WTC11 (cell line): Measurements from ENCODE around the gene LCLAT1. TPM values are rescaled to one million over a fixed set of nuclear protein-coding genes. Genes with fewer than 3 reads are reported as not detected.

Source experiments
- ATAC-seq: fragments of 200-7000 bp; cut with Tn5 transposase; 2 replicates; pipeline ENCODE4 v1.10.0; 2021; ENCODE audit warnings: mild to moderate bottlenecking, moderate library complexity
- CTCF ChIA-PET: fragments of 300-600 bp; sonication (Branson Sonifier 250); formaldehyde crosslinking; loops from one replicate; lab custom pipeline; 2021; ENCODE audit warnings: antibody characterized with exemption; lab: Charles Lee
- POLR2A ChIA-PET: fragments of 350-600 bp; sonication (Branson Sonifier 250); formaldehyde crosslinking; loops from one replicate; lab custom pipeline; 2021; ENCODE audit warnings: antibody characterized with exemption; lab: Charles Lee
- DNase-seq: peaks from one replicate; pipeline ENCODE4 v3.0.0; 2021; ENCODE audit warnings: low spot score
- H3K27ac Mint-ChIP-seq: 2 replicates; pipeline ENCODE4 v1.8.0; 2021; ENCODE audit warnings: mixed read lengths
- H3K27me3 Mint-ChIP-seq: 2 replicates; pipeline ENCODE4 v1.8.0; 2021; ENCODE audit warnings: low read depth, mild to moderate bottlenecking, moderate library complexity, mixed read lengths
- H3K36me3 Mint-ChIP-seq: 2 replicates; pipeline ENCODE4 v1.8.0; 2021; ENCODE audit warnings: mixed read lengths
- H3K4me1 Mint-ChIP-seq: 2 replicates; pipeline ENCODE4 v1.8.0; 2022; ENCODE audit warnings: mixed read lengths
- H3K4me3 Mint-ChIP-seq: 2 replicates; pipeline ENCODE4 v1.8.0; 2021; ENCODE audit warnings: mild to moderate bottlenecking, moderate library complexity, mixed read lengths
- H3K9me3 Mint-ChIP-seq: 2 replicates; pipeline ENCODE4 v1.8.0; 2021; ENCODE audit warnings: mixed read lengths
- AFF4 ChIP-seq: sonication (generic); formaldehyde crosslinking; IDR thresholded peaks from 2 replicates; pipeline ENCODE4 v1.8.1; 2023; ENCODE audit warnings: mild to moderate bottlenecking, missing genetic modification reagents, borderline replicate concordance
- ARID4B ChIP-seq: sonication (generic); formaldehyde crosslinking; IDR thresholded peaks from 2 replicates; pipeline ENCODE4 v1.8.0; 2023; ENCODE audit warnings: missing genetic modification reagents, mild to moderate bottlenecking, borderline replicate concordance
- CBFB ChIP-seq: sonication (generic); formaldehyde crosslinking; IDR thresholded peaks from 2 replicates; pipeline ENCODE4 v1.8.1; 2022; ENCODE audit warnings: mild to moderate bottlenecking, low read depth, missing genetic modification reagents
- CREM ChIP-seq: sonication (generic); formaldehyde crosslinking; IDR thresholded peaks from 2 replicates; pipeline ENCODE4 v1.8.1; 2022; ENCODE audit warnings: mild to moderate bottlenecking, missing genetic modification reagents, moderate library complexity
- E2F1 ChIP-seq: sonication (generic); formaldehyde crosslinking; IDR thresholded peaks from 2 replicates; pipeline ENCODE4 v1.8.0; 2022; ENCODE audit warnings: mild to moderate bottlenecking, missing genetic modification reagents
- E2F5 ChIP-seq: sonication (generic); formaldehyde crosslinking; IDR thresholded peaks from 2 replicates; pipeline ENCODE4 v1.8.1; 2022; ENCODE audit warnings: mild to moderate bottlenecking, moderate library complexity, missing genetic modification reagents
- ELF4 ChIP-seq: sonication (generic); formaldehyde crosslinking; IDR thresholded peaks from 2 replicates; pipeline ENCODE4 v1.8.1; 2022; ENCODE audit warnings: low read depth, mild to moderate bottlenecking, moderate library complexity, missing genetic modification reagents
- FOXK1 ChIP-seq: sonication (generic); formaldehyde crosslinking; IDR thresholded peaks from 2 replicates; pipeline ENCODE4 v1.8.0; 2022; ENCODE audit warnings: mild to moderate bottlenecking, moderate library complexity, missing genetic modification reagents
- FOXP1 ChIP-seq: sonication (generic); formaldehyde crosslinking; IDR thresholded peaks from 2 replicates; pipeline ENCODE4 v1.8.0; 2022; ENCODE audit warnings: missing genetic modification reagents, mild to moderate bottlenecking, moderate library complexity, borderline replicate concordance
- GRHL2 ChIP-seq: fragments of 250-450 bp; sonication (Bioruptor Pico); IDR thresholded peaks from 2 replicates; pipeline ENCODE4 v1.8.0; 2022; ENCODE audit warnings: mild to moderate bottlenecking, moderate library complexity; ENCODE audit not compliant: insufficient replicate concordance, severe bottlenecking
- GTF2I ChIP-seq: fragments of 250-450 bp; sonication (Bioruptor Pico); conservative IDR thresholded peaks from 2 replicates; pipeline ENCODE4 v1.4.0; 2021; ENCODE audit warnings: mild to moderate bottlenecking
- JUN ChIP-seq: sonication (generic); formaldehyde crosslinking; IDR thresholded peaks from 2 replicates; pipeline ENCODE4 v1.8.0; 2023; ENCODE audit warnings: mild to moderate bottlenecking, missing genetic modification reagents
- KAT7 ChIP-seq: sonication (generic); formaldehyde crosslinking; IDR thresholded peaks from 2 replicates; pipeline ENCODE4 v1.8.1; 2023; ENCODE audit warnings: missing genetic modification reagents, mild to moderate bottlenecking, borderline replicate concordance
- NFATC4 ChIP-seq: fragments of 250-450 bp; sonication (Bioruptor Pico); IDR thresholded peaks from 2 replicates; pipeline ENCODE4 v1.9.0; 2021; ENCODE audit warnings: mild to moderate bottlenecking
- PREB ChIP-seq: sonication (generic); formaldehyde crosslinking; IDR thresholded peaks from 2 replicates; pipeline ENCODE4 v1.8.1; 2022; ENCODE audit warnings: mild to moderate bottlenecking, missing genetic modification reagents, moderate library complexity, borderline replicate concordance
- TEAD1 ChIP-seq: sonication (generic); formaldehyde crosslinking; IDR thresholded peaks from 2 replicates; pipeline ENCODE4 v1.8.0; 2022; ENCODE audit warnings: mild to moderate bottlenecking, missing genetic modification reagents
- ZMAT4 ChIP-seq: fragments of 250-450 bp; sonication (Bioruptor Pico); IDR thresholded peaks from 2 replicates; pipeline ENCODE4 v1.9.0; 2021; ENCODE audit warnings: mild to moderate bottlenecking
- ZNF121 ChIP-seq: sonication (generic); formaldehyde crosslinking; IDR thresholded peaks from 2 replicates; pipeline ENCODE4 v1.8.0; 2023; ENCODE audit warnings: missing genetic modification reagents
- ZNF219 ChIP-seq: sonication (generic); formaldehyde crosslinking; IDR thresholded peaks from 2 replicates; pipeline ENCODE4 v1.8.0; 2023; ENCODE audit warnings: missing genetic modification reagents, mild to moderate bottlenecking, borderline replicate concordance
- ZNF232 ChIP-seq: sonication (generic); formaldehyde crosslinking; IDR thresholded peaks from 2 replicates; pipeline ENCODE4 v1.8.0; 2022; ENCODE audit warnings: mild to moderate bottlenecking, missing genetic modification reagents
- ZNF396 ChIP-seq: fragments of 250-450 bp; sonication (Bioruptor Pico); IDR thresholded peaks from 2 replicates; pipeline ENCODE4 v1.8.0; 2021; ENCODE audit warnings: mild to moderate bottlenecking, moderate library complexity, borderline replicate concordance
- ZNF425 ChIP-seq: fragments of 250-450 bp; sonication (Bioruptor Pico); conservative IDR thresholded peaks from 2 replicates; pipeline ENCODE4 v1.9.0; 2021; ENCODE audit warnings: mild to moderate bottlenecking
- total RNA-seq: library from RNA; stranded (reverse); gene quantifications from 3 replicates; pipeline ENCODE4 v1.2.3, GENCODE V29; 2021

LCLAT1 gene
- total RNA-seq, 1 experiment from 2014 or later, result 22.3 TPM

GRCh38 chr2:30433541-30434299, 13.3 kb upstream of the LCLAT1 start (continued):
- no peak for TF ChIP-seq PREB (CRISPR knock-in tag)
- TF ChIP-seq AFF4 (CRISPR knock-in tag), result no peak
- TF ChIP-seq GRHL2 (CRISPR knock-in tag), result no peak
- no peak for TF ChIP-seq GTF2I (CRISPR knock-in tag)
- TF ChIP-seq E2F1 (CRISPR knock-in tag), result no peak
- TF ChIP-seq FOXK1 (CRISPR knock-in tag), result no peak

GRCh38 chr2:30434708-30435107, 12.3 kb upstream of the LCLAT1 start:
- Mint-ChIP-seq H3K4me1 (peaks cover 9% of the 10 kb centered on the region), H3K36me3 (no peaks in the 10 kb centered on the region), H3K9me3 (peaks cover 4% of the 10 kb centered on the region; the same call in 1 of the 2 replicates), H3K27me3 (no peaks in the 10 kb centered on the region), H3K4me3 (no peak overlapping the region), H3K27ac (no peak overlapping the region)
- POLR2A ChIA-PET, result no interaction called here
- CTCF ChIA-PET, result no interaction called here
- DNase-seq (no peak), ATAC-seq (no peak)
- TF ChIP-seq CREM (CRISPR knock-in tag) (no peak), NFATC4 (CRISPR knock-in tag) (no peak), ZNF232 (no peak), ZNF121 (CRISPR knock-in tag) (no peak), ELF4 (CRISPR knock-in tag) (no peak), ZMAT4 (no peak), CBFB (CRISPR knock-in tag) (no peak), ARID4B (CRISPR knock-in tag) (no peak), JUN (CRISPR knock-in tag) (no peak), TEAD1 (no peak), FOXP1 (CRISPR knock-in tag) (no peak), ZNF219 (CRISPR knock-in tag) (no peak), E2F5 (no peak), KAT7 (CRISPR knock-in tag) (no peak), ZNF396 (no peak), ZNF425 (CRISPR knock-in tag) (no peak)
